NCI-H2227 (cell line): ENCODE data around the gene SYNJ2.

Source experiments
- DNase-seq: peaks from one replicate; lab custom pipeline; 2025; ENCODE audit not compliant: unreplicated experiment; lab: John Stamatoyannopoulos, UW

Gene SYNJ2

DNA sequence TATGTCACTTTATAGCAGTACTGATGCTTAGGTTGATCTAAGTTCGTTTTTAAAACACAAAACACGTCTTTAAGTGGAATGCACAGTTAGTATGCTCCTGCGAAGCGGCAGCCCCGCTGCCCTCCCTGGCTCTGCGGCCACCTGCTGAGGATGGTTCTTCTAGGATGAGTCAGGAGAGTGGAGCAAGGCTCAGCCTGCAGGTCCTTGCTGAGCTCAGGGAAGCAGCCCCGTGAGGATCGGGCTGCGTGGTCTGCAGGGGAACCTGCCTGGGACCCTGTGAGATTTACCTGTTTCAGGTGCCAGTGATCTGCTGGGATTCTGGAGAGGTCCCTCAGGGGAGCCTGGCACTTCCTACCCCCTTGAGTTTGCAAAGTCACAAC, 57.5 kb downstream of the SYNJ2 start:
- no peak for DNase-seq

DNA sequence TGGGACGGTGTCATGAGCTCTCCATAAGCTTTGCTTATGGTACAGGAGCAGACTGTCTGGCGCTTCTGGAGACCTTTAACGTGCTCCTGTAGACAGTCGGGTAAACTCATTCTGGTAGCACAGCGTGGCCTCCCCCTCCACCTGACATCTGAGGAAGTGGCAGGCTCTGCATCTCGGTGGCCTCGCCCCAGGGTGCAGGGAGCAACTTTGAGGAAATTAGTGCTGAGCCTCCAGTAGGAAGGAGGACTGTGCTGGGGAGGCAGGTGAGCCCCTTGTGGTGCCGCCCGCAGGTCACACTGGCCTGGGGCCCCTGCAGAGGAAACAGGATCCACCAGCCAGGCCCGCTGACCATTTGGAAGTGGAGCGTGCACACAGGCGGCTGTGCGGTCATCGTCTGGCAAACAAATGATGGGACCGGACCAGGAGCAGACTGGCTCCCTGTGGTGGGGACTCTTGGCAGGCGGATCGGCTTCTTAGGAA, 57.9 kb downstream of the SYNJ2 start:
- no peak for DNase-seq

DNA sequence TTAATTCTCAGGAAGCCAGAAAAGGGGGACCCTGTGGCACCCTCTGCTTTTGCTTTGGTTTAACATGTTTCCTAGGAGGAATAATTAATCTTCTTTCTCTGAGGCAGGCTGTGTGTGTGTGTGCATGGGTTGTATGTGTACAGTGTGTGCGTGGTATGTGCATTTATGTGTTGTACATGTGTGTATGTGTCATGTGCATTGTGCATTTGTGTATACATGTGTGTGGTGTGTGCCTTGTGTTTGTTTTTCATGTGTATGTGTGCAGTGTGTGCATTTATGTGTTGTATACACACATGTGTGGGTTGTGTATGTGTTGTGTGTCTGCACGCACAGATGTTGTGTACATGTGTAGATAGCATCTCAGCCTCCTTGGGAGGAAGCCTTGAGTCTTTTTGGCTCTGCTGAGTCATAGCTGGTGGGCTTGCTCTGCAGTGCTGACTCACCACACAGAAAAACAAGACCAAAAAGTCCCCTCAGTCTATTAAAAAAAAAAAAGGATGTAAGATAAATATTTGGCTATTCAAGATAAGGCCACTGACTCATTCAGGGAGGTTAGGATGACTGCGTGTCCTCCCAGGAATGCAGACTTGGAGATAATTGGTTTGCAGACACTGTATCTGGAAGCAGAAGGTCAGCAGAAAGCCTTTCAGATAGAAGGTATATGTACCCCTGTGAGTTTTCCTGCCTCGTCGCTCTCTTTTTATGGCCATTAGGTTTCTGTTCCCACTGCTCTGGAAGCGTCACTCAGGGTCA, 58.6 kb downstream of the SYNJ2 start:
- no peak for DNase-seq

DNA sequence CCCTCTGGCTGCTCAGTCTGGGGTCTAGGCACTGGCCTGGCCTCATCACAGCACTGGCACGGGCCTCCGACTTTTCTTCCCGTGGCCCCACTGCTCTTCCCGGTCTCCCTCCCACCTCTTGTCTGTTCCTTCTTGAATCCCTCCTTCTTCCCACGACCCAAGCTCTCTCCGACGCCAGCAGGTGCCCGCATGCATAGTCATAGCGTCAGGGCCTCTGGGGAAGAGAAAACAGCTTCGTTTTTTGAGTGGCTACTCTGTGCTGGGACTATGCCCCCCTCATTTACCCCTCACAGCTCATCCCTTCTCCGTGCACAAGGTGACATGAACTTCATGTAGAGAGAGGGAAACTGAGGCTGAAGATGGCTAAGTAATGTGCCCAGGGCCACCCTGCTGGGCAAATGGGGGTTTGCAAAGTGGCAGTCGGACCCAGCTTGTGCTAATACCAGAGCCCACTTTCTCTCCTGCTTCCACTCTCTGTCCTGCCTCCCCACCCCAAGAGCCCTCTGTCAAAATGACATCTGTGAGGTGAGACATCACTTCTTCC, 59.2 kb downstream of the SYNJ2 start:
- no peak for DNase-seq

DNA sequence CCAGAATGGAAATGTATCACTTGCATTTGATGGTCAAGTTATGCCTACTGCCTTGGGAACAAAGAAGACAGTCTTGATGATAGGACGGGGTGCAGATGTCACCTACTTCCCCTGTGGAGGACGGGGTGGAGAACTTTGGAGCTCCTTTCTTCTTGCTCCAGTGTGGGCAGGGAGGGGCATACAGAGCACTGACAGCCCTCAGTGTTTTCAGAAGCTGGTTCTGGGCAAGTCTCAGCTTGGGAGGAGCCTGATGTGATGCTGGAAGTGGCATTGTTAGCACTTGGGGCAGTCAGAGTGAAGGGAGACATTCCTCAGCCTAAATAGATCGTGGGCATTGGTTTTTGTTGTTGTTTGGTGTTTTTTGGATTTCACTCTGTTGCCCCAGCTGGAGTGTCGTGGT, 59.7 kb downstream of the SYNJ2 start:
- no peak for DNase-seq

DNA sequence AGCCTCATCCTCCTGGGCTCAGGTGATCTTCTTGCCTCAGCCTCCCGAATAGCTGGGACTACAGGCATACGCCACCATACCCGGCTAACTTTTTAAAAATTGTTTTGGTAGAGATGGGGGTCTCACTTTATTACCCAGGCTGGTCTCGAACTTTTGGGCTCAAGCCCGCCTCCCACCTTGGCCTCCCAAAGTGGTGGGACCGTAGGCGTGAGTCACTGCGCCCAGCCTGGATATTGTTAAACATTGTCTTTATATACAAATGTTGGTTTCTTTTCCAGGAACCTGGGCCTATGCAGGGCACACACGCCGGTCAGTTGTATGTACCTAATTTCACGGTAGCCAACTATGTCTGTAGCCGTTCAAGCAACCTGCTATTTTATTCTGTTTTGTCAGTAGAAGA, 60.1 kb downstream of the SYNJ2 start:
- no peak for DNase-seq

DNA sequence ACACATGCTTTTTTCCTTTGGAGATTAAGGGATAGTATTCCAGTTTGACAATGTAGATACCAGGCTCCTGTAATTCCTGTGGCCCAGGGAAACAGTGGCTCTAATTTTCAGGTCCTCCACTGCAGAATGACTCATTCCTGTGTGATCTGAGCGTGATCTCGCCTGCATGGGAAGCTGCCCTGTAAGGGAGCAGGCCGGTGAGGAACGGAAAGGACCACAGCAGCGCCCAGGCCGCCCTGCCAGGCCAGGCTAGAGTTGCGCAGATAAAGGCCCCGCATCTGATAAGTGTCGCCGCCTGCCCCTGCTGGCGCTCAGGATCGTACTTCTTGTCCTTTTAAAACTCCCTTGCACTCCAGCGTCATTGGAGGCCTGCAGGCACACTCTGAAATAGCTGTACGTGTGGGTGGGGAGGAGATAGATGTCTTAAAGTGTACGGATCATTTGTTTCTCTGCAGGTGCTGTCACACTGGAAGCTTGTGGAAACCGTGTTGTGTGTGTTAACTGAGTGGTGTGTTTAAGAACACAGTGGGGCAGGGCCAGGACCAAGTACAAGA, 60.7 kb downstream of the SYNJ2 start:
- DNase-seq = no peak

DNA sequence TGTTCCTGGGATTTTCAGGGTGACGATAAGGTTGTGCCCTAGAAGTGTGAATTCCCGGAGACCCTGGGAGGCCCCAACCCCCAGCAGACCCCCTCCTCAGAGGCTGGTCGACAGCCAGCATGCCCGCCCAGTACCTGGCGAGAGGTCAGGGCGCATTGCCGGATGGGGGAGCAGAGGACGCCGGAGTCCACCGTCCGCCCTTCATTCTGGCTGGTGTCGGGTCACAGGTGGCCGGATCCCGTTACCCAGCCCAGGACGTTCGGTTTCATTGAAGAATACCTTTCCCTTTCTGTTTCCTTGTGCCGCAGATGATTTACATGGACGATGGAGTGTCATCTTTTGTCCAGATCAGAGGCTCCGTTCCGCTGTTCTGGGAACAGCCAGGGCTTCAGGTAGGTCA, 61.3 kb downstream of the SYNJ2 start:
- no peak for DNase-seq

DNA sequence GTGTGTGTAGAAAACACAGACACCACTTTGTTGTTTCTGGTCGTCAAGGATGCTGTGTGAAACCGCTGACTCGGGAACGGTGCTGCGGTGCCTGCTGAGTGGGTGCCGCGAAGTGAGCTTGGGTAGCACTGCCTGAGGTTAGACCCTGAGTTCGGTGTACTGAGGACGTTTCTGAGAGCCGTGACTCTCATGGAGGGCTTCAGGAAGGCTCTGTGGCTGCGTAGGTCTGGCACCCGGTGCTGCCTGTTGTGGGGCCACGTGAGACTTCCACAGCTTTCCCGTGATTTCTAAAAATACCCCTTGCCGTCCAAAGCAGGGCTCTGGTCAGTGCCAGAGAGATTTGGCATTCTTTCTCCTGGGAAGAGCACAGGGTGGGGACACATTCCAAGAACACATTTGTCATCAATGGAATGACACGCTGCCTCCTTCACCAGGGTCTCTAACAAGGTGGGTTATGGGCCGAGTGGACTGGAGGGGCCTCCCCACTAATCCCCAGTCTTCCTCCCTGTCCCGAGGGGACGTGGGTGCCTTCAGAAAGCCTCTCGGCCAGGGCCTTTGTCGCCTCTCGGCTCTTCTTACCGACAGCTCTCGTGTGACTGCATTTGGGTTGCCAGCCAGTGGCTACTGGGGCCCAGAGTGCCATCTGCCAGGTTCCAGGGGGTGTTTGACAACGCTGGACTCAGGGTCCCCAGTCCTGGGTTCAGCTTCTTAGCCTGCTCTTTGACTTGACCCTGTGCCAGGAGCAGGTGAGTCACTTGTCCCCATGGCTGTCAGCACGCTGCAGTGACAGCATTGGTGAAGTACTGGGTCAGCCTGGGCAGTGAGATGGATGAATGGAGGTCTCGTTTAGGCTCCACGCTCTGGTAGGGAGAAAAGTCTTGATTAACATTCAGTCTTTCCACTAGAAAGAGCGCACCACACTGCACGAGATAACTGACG, 62.2 kb downstream of the SYNJ2 start:
- DNase-seq = no peak

DNA sequence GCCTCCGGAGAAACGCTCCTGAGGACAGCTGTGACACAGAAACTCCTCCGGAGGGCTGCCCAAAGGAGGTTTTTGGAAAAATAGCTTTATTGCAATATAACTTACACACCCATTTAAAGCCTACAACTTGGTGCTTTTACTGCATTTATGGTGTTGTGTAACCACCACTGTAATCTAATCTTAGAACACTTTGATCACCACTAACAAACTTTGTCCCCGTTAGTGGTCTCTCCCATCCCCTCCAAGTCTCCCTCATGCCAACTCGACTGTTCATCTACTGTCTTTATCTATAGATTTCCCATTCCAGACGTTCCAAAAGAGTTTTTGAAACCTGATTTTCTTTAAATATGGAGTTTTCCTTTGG, 62.8 kb downstream of the SYNJ2 start:
- DNase-seq = no peak

DNA sequence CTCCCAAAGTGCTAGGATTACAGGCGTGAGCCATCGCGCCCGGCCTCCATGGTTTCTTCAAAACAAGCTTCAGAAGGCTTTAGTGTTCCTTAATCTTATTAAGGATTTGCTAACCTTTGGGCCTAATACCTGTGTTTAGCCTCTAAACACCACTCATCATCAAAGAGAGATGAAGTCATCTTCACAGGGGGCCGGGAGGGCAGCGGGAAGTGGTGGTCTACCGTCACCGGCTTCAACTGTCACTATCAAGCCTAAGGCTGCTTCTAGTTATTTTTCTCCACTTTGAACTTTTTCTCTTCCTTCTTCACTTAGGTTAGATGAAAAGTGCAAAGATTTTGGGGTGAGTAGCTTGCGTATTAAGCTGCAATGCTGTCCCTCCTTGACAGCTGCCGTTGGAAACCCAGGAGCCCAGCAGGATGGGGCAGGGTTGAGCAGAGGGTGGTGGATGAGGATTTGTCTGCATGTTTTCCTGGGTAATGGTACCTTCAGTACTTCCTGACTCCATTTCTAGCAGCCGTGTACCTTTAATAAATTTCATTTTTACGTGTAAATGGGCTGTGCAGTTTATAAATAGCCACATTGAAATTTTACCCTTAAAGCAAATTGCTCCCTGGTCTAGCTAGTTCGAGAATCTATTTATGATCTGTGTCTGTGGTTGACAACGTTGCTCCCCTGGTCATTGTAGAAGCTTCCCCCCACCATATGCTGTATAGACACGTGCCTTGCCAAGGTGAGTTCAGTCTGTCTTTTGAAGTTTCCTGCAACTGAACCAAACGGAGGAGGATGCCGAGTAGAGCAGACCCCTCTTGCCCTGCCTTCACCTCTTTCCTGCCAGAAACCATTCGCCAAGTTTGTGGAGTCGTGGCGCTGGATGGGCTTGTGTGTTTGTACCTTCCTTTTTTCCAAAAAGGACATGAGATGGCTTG, 64.8 kb downstream of the SYNJ2 start:
- no peak for DNase-seq

DNA sequence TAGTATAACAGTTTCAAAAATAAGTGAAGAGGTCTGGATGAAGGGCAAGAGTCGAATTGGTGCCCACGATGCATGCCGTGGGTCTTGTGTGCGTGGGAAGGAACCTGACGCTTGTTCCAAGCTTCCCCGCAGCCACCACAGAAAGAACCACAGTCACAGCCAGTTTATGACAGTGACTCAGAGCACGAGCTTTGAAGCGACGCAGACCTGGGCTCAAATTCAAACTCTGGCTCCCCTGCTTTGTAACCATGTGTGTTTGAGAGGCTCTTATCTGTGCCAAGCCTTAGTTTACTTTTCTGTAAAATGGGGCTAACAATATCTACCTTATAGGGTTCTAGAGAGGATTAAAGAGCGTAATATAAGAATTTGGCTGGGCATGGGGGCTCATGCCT, 65.5 kb downstream of the SYNJ2 start:
- DNase-seq = no peak

DNA sequence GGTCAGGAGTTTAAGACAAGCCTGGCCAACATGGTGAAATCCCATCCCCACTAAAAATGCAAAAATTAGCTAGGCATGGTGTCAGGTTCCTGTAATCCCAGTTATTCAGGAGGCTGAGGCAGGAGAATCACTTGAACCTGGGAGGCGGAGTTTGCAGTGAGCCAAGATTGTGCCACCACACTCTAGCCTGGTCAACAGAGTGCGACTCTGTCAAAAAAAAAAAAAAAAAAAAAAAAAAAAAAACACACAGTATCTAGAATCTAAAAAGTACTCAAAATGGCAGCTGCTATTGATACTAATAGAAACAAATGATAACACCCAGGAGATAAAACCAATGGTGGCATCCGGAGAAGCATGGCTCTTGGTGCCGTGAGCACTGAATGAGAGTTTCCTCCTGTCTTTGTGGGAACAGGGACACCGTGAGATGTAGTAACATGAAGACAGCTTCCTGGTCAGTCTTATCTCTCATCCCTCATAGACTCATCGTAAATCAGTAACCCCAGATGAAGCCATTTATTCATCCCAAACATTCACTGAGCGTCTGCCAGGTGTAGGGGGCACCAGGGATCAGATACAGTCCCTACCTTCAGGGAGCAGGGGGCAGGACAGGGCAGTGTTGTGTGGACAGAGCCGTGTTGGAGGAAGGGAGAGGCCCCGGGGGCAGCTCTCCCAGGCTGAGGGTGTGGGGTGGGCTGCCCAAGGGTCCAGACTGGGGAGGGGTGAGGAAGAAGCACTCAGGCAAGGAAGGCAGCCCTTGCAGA, 66.1 kb downstream of the SYNJ2 start:
- DNase-seq = no peak

DNA sequence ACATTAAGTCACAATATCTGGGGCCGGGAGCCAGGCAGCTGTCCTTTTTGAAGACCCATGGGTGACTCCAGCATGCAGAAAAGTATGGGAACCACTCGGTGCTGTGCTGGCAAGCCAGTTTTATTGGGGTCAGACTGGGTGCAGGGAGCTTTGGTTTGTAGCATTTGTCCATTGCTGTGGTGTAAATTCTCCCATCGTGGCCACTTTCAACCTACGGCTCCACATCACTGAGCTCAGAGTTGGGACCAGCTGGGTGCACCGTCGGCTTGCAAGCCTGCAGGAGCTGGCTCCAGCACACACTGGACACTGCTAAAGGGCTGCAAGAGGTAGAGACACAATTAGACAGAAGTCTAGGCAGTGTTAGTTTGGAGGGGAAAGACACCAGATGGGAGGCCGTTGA, 66.9 kb downstream of the SYNJ2 start:
- no peak for DNase-seq

DNA sequence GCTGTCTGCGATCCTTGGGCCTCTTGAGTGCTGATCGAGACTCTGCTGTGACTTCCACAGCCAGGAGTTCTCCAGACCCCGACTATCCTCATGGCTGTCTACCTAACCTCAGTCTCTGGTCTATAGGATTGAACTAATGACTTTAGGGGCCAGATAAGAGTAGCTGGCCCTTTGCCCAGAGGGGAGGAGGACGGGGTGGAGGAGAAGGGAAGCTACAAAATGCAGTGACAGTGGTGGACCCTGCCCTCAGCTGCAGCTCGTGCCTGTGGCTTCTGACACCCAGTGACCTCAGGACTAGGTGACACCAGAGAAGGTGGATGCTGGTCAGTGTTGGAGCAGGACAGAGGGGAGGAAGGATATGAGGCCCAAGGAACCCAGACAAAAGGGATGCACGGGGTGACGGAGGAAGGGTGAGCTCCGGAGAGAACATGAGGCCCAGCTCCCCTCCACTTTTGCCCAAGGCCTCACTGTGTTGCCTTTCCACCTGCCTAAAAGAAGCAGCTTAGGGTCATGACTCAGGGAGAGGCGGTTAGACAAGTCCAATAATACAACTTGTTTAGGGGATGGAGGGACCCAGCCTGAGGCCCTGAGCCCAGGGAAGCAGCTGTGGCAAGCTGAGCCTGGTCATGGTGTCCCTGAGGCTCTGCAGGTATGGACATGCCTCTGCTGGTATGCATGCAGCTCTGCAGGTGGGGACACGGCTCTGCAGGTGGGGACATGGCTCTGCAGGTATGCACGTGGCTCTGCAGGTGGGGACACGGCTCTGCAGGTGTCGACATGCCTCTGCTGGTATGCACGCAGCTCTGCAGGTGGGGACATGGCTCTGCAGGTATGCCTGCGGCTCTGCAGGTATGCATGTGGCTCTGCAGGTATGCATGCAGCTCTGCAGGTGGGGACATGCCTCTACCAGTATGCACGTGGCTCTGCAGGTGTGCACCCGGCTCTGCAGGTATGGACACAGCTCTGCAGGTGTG, 67.7 kb downstream of the SYNJ2 start:
- DNase-seq = no peak

DNA sequence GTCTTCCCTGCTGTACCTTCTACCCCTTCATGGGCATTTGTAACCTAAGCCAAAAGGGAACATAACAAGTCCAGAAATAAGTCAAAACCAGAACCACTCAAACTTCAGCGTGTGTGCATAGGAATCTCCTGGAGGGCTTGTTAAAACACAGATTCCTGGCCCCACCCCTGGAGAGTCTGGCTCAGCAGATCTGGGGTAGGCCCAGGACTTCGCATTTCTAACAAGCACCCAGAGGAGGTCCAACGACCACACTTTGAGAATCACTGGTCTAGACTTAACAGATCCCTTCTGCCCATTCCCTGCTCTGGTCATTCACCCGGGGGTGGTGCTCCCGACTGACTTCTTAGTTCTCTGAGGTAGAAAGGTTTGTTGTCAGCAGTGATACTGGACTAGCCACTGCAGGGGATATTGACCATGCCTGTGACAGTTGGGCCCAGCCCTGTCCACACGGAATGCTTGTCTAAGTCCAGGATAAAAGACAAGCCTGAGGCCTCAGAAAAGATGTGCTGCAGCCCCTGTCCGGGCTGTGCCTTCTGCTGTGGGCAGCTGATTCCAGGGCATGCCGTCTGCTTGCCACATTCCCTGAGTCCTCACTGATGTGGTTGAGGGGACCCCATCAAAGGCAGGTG, 68.6 kb downstream of the SYNJ2 start:
- DNase-seq = no peak

DNA sequence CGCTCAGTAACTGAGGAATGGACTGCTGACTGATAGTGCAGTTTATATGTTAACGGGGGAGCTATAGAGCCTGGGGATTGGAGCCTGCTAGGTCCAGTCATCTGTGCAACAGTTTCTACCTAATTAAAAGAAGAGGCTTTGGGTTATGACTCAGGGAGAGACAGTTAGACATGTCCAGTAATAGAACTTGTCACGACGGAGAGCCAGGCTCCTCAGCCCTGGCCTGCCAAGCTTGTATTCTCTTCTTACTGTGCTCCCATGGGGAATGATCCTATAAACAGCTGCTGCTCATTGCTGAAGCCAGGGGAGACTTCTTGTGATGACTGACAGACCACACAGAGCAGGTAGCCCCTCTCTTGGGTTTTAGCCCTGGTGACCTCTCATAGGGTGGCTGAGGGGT, 69.3 kb downstream of the SYNJ2 start:
- no peak for DNase-seq

DNA sequence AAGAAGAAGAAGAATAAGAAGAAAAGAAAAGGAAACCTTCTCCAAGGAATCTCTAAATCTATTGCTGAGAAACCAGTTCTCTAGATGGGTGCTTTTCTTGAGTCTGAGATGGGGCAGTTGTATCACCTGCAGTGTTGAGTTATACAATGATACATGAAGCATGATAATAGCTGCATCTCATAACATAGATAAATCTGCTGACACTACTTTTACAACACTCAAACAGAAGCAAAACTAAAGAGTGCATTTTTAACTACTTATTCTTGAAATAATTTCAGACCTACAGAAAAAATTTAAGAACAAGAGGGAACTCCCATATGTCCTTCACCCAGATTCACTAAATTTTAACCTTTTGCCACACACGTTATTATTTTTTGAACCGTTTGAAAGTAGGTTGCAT, 70.3 kb downstream of the SYNJ2 start:
- DNase-seq = no peak
